HepG2 (cell line): ENCODE results near the gene ARID3C. TPM values are rescaled to one million over a fixed set of nuclear protein-coding genes. Genes with fewer than 3 reads are reported as not detected.

Source experiments
- ATAC-seq: fragments of 200-7000 bp; cut with Tn5 transposase; 3 replicates; pipeline ENCODE4 v1.9.1; 2020; ENCODE audit warnings: mild to moderate bottlenecking, moderate library complexity
- BruUV-seq: library from RNA; stranded (reverse); fragments of 400-500 nt; replicated peaks from 2 replicates; lab custom pipeline; 2021; lab: Mats Ljungman, UMichigan
- CTCF ChIA-PET: fragments of 300-600 bp; formaldehyde crosslinking; extraction: SDS; loops from one replicate; lab custom pipeline; 2021; ENCODE audit warnings: low total read pairs, inconsistent platforms, low intra/inter-chr PET ratio; lab: Yijun Ruan, JAX
- POLR2A ChIA-PET: fragments of 350-600 bp; sonication (Branson Sonifier 250); formaldehyde crosslinking; loops from one replicate; lab custom pipeline; 2020; ENCODE audit warnings: antibody characterized with exemption, inconsistent platforms; lab: Yijun Ruan, JAX
- DNase-seq: peaks from one replicate; pipeline ENCODE4 v3.0.0-alpha.2; 2015; ENCODE audit warnings: low spot score
- FAIRE-seq: peaks from 3 replicates; lab custom pipeline; 2011; peaks lifted over from hg19 to GRCh38; lab: Jason Lieb, UNC
- H2AFZ ChIP-seq: one replicate; pipeline ENCODE4 v1.6.1; 2011; ENCODE audit warnings: low read length, inconsistent platforms
- H3K27ac ChIP-seq: fragments of 300-600 bp; 3 replicates; pipeline ENCODE4 v1.8.0; 2011; ENCODE audit warnings: mixed run types, mild to moderate bottlenecking, mixed read lengths, low read length, inconsistent platforms; ENCODE audit not compliant: insufficient read depth; ENCODE audit errors: extremely low read length
- H3K27me3 ChIP-seq, 2 experiments: fragments of 200-600 bp in 1 of 2; 2 replicates in 1 of 2; 3 replicates in 1 of 2; pipeline versions ENCODE4 v1.6.0 to v1.8.0; 2011; ENCODE audit warnings: low read length in 2 of 2, mild to moderate bottlenecking in 2 of 2, moderate library complexity in 2 of 2, inconsistent platforms in 1 of 2; ENCODE audit not compliant: insufficient read depth in 2 of 2, control insufficient read depth in 1 of 2
- H3K36me3 ChIP-seq, 2 experiments: fragments of 200-600 bp in 1 of 2; replicated peaks in 1 of 2; 2 replicates in 1 of 2; 3 replicates in 1 of 2; pipeline versions ENCODE4 v1.5.1 to v1.8.0; 2011; ENCODE audit warnings: low read length in 2 of 2, inconsistent platforms in 1 of 2; ENCODE audit not compliant: insufficient read depth in 2 of 2, control insufficient read depth in 1 of 2
- H3K4me1 ChIP-seq: 2 replicates; pipeline ENCODE4 v1.5.1; 2012; ENCODE audit warnings: low read length, inconsistent platforms; ENCODE audit not compliant: insufficient read depth
- H3K4me2 ChIP-seq: 2 replicates; pipeline ENCODE4 v1.6.0; 2011; ENCODE audit warnings: low read depth, low read length, inconsistent platforms
- H3K4me3 ChIP-seq, 3 experiments: fragments of 200-600 bp in 1 of 3; sonication (generic), shearing (Covaris generic) in 1 of 3; replicated peaks in 1 of 3; 2 replicates each; pipeline ENCODE4 v1.5.1; 2011 to 2016; ENCODE audit warnings: low read length in 3 of 3, inconsistent platforms in 2 of 3, low read depth in 2 of 3, mild to moderate bottlenecking in 2 of 3, control low read depth in 1 of 3, mixed read lengths in 1 of 3; ENCODE audit not compliant: insufficient read depth in 1 of 3
- H3K79me2 ChIP-seq: one replicate; pipeline ENCODE4 v1.6.1; 2011; ENCODE audit warnings: low read length, inconsistent platforms; ENCODE audit not compliant: insufficient read depth
- H3K9ac ChIP-seq: 2 replicates; pipeline ENCODE4 v1.6.0; 2011; ENCODE audit warnings: mild to moderate bottlenecking, low read depth, low read length, inconsistent platforms; ENCODE audit not compliant: insufficient read depth
- H3K9me3 ChIP-seq: 2 replicates; pipeline ENCODE4 v1.5.1; 2012; ENCODE audit warnings: mild to moderate bottlenecking, low read length
- H4K20me1 ChIP-seq: 2 replicates; pipeline ENCODE4 v1.6.0; 2011; ENCODE audit warnings: inconsistent platforms, mild to moderate bottlenecking, low read length, moderate library complexity; ENCODE audit not compliant: insufficient read depth
- ASH2L ChIP-seq: fragments of 300-600, 200-600 bp; sonication (generic); IDR thresholded peaks from 2 replicates; pipeline ENCODE4 v1.7.0; 2017; ENCODE audit warnings: low read depth, mild to moderate bottlenecking, moderate library complexity, mixed read lengths, low read length; ENCODE audit not compliant: insufficient read length
- RAD21 ChIP-seq: fragments of 450-650 bp; formaldehyde crosslinking; IDR thresholded peaks from 2 replicates; pipeline ENCODE4 v1.5.0; 2020; ENCODE audit warnings: mild to moderate bottlenecking
- SAP130 ChIP-seq: IDR thresholded peaks from 2 replicates; pipeline ENCODE4 v1.6.1; 2016; ENCODE audit warnings: low read depth
- STAG1 ChIP-seq: sonication (generic); formaldehyde crosslinking; IDR thresholded peaks from 2 replicates; pipeline ENCODE4 v1.4.0; 2020; ENCODE audit warnings: missing genetic modification reagents
- TEAD3 ChIP-seq: optimal IDR thresholded peaks from 2 replicates; pipeline ENCODE3; 2016; ENCODE audit warnings: borderline replicate concordance
- YEATS2 ChIP-seq: sonication (generic); formaldehyde crosslinking; IDR thresholded peaks from 2 replicates; pipeline ENCODE4 v1.4.0; 2020; ENCODE audit warnings: missing genetic modification reagents, borderline replicate concordance
- ZFX ChIP-seq: sonication (generic); formaldehyde crosslinking; IDR thresholded peaks from 2 replicates; pipeline ENCODE4 v1.4.0; 2020; ENCODE audit warnings: mild to moderate bottlenecking, low read depth, missing genetic modification reagents, moderate library complexity
- ZFYVE20 ChIP-seq: sonication (generic); formaldehyde crosslinking; IDR thresholded peaks from 2 replicates; pipeline ENCODE4 v1.8.0; 2023; ENCODE audit warnings: low read depth, mild to moderate bottlenecking, moderate library complexity, missing genetic modification reagents, borderline replicate concordance
- ZNF121 ChIP-seq: sonication (generic); formaldehyde crosslinking; IDR thresholded peaks from 2 replicates; pipeline ENCODE4 v1.5.0; 2020; ENCODE audit warnings: mild to moderate bottlenecking, missing genetic modification reagents
- ZNF747 ChIP-seq: sonication (generic); formaldehyde crosslinking; IDR thresholded peaks from 2 replicates; pipeline ENCODE4 v1.8.1; 2023; ENCODE audit warnings: missing genetic modification reagents, mild to moderate bottlenecking, borderline replicate concordance
- WGBS: methylation state at CpG from one replicate; pipeline ENCODE4 v1.1.6; 2017; ENCODE audit warnings: low lambda C conversion rate; 5-methylcytosine and 5-hydroxymethylcytosine counted together
- in situ Hi-C: cut with HindIII; loops from 2 replicates; pipeline ENCODE4 v1.10.0; 2017; ENCODE audit warnings: low pct_unique_long_range_greater_than_20kb; ENCODE audit not compliant: extremely low pct_ligation_motif_present
- intact Hi-C: fragments of 100-400 bp; cut with micrococcal nuclease; formaldehyde crosslinking; loops from one replicate; pipeline ENCODE4 v1.10.0; 2022; ENCODE audit not compliant: unreplicated experiment
- polyA plus RNA-seq, 8 experiments: library from polyadenylated mRNA; depleted of rRNA in 3 of 8; stranded (reverse) in 7 of 8; unstranded in 1 of 8; fragments of >200 nt; fragmentation: Illumina TruSeq in 4 of 8; extraction: Trizol in 4 of 8; gene quantifications; 2 replicates each; pipeline versions ENCODE4 v1.2.1 to v1.2.3, GENCODE V29; 2011 to 2016; ENCODE audit warnings: low read depth in 4 of 8, missing spikeins in 1 of 8, mixed read lengths in 1 of 8; ENCODE audit not compliant: insufficient read depth in 1 of 8
- total RNA-seq, 5 experiments: library from RNA; depleted of rRNA; stranded (reverse); fragments of >200 nt; fragmentation: Illumina TruSeq; extraction: Trizol; gene quantifications; 2 replicates each; pipeline ENCODE4 v1.2.3, GENCODE V29; 2016; ENCODE audit warnings: low read depth in 1 of 5
- TF ChIP-seq, protein P1 (sequence below): sonication (generic); formaldehyde crosslinking; IDR thresholded peaks from 2 replicates; pipeline ENCODE4 v1.4.0; 2020; ENCODE audit warnings: missing genetic modification reagents, borderline replicate concordance
- TF ChIP-seq, protein P2 (sequence below): sonication (generic); formaldehyde crosslinking; IDR thresholded peaks from 2 replicates; pipeline ENCODE4 v1.8.0; 2022; ENCODE audit warnings: missing genetic modification reagents, low read depth, mild to moderate bottlenecking, borderline replicate concordance
- TF ChIP-seq, protein P3 (sequence below): sonication (generic); formaldehyde crosslinking; IDR thresholded peaks from 2 replicates; pipeline ENCODE4 v1.5.0; 2020; ENCODE audit warnings: missing genetic modification reagents, mild to moderate bottlenecking, borderline replicate concordance
- TF ChIP-seq, protein P4 (sequence below): IDR thresholded peaks from 2 replicates; pipeline ENCODE4 v1.6.1; 2016; ENCODE audit warnings: mild to moderate bottlenecking
- TF ChIP-seq, protein P5 (sequence below): sonication (generic); formaldehyde crosslinking; IDR thresholded peaks from 2 replicates; pipeline ENCODE4 v1.8.1; 2023; ENCODE audit warnings: mild to moderate bottlenecking, moderate library complexity, missing genetic modification reagents
- TF ChIP-seq, protein P6 (sequence below): IDR thresholded peaks from 2 replicates; pipeline ENCODE4 v1.6.1; 2016; ENCODE audit warnings: low read depth, control low read depth

The ARID3C gene
- total and polyA plus RNA-seq, 2 of the 13 experiments (the other 11 are each of a cell fraction or from before 2014, with no cell fraction given), result not detected

DNA sequence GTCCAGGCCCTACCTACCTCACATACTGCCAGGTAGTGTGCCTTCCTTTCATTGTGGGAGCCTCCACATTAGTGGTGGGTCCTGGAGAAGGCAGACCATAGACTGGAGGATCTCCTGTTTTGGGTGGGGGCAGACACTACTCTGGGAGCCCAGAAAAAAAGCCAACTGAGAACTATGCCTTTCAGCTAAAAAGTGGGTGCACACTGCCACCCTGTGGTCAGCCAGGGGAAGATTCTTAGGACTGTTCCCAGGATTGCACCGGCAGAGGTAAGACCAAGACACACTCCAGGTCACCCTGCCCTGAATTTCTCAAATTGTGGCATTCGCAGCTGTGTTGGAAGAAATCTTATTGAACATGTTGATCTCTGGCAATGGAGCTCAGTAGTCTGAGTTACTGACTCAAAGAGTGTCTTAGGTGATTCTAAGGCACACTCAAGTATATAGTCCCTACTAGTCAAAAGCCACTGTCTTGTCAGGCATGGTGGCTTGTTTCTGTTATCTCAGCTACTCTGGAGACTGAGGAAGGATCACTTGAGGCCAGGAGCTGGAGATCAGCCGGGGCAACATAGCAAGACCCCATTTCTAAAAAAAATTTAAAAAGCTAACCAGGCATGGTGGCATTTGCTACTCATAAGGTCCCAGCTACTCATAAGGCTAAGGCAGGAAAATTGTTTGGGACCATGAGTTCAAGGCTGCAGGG is 5.1 kb upstream of the ARID3C start:
- DNase-seq (peak; percentile 56), FAIRE-seq (peak; percentile 93), ATAC-seq (peak; percentile 27)
- Histone ChIP-seq H3K9ac (no peak overlapping the region), H3K27me3 (no peaks in the 10 kb centered on the region; a peak in 1 of 5 replicates), H3K9me3 (no peaks in the 10 kb centered on the region), H4K20me1 (no peaks in the 10 kb centered on the region), H2AFZ (no peak overlapping the region), H3K4me1 (peaks cover 62% of the 10 kb centered on the region), H3K4me3 (no peak overlapping the region), H3K36me3 (peaks cover 3 to 4% of the 10 kb centered on the region in 2 experiments; a peak in 3 of 5 replicates), H3K4me2 (no peak overlapping the region), H3K27ac (no peak overlapping the region), H3K79me2 (peaks cover 14% of the 10 kb centered on the region)
- BruUV-seq, result no TSS peak
- intact Hi-C loops (loop anchor here (1.0 kb wide), 1 partner anchor 22 kb away; the partner anchor contains the start of gene RPP25L), in situ Hi-C loops (no loop called here)
- ChIA-PET CTCF (interaction anchor here (0.5 to 4.5 kb wide), 8 partner anchors 13 to 901 kb away, joined by 3 to 54 read pairs (median 7); partner anchors contain the start of genes GALT and RPP25L), POLR2A (interaction anchor here (0.7 to 6.9 kb wide), 6 partner anchors 9 to 27 kb away, joined by 3 to 100 read pairs (median 4); partner anchors contain the start of genes DCTN3, GALT, IL11RA and RPP25L)
- 44% methylated on average over 2 of the region's 3 CpGs for WGBS
- TF ChIP-seq, protein P1, sequence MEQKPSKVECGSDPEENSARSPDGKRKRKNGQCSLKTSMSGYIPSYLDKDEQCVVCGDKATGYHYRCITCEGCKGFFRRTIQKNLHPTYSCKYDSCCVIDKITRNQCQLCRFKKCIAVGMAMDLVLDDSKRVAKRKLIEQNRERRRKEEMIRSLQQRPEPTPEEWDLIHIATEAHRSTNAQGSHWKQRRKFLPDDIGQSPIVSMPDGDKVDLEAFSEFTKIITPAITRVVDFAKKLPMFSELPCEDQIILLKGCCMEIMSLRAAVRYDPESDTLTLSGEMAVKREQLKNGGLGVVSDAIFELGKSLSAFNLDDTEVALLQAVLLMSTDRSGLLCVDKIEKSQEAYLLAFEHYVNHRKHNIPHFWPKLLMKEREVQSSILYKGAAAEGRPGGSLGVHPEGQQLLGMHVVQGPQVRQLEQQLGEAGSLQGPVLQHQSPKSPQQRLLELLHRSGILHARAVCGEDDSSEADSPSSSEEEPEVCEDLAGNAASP, result peak; percentile 49; the same call in 1 of the 2 replicates
- peak; percentile 56 for TF ChIP-seq TEAD3 (CRISPR knock-in tag)
- TF ChIP-seq ZFYVE20 (CRISPR knock-in tag), result no peak
- TF ChIP-seq, protein P2, sequence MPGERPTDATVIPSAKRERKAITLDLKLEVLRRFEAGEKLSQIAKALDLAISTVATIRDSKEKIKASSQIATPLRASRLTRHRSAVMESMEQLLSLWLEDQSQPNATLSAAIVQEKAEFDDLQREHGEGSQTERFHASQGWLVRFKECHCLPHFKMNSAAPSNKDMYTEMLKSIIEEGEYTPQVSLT (CRISPR knock-in tag), result no peak
- TF ChIP-seq ZNF747 (CRISPR knock-in tag), result no peak
- TF ChIP-seq, protein P3, sequence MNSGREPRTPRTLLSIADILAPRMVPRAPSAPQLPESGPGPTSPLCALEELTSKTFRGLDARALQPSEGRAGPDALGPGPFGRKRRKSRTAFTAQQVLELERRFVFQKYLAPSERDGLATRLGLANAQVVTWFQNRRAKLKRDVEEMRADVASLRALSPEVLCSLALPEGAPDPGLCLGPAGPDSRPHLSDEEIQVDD (CRISPR knock-in tag), result no peak
- peak; percentile 89 for TF ChIP-seq ZNF121 (CRISPR knock-in tag)
- peak; percentile 27; the same call in 1 of the 2 replicates for TF ChIP-seq YEATS2 (CRISPR knock-in tag)
- 0 out of 2 replicates have a peak, but pooled peaks have one; percentile 34 for TF ChIP-seq ZFX (CRISPR knock-in tag)
- TF ChIP-seq, protein P4, sequence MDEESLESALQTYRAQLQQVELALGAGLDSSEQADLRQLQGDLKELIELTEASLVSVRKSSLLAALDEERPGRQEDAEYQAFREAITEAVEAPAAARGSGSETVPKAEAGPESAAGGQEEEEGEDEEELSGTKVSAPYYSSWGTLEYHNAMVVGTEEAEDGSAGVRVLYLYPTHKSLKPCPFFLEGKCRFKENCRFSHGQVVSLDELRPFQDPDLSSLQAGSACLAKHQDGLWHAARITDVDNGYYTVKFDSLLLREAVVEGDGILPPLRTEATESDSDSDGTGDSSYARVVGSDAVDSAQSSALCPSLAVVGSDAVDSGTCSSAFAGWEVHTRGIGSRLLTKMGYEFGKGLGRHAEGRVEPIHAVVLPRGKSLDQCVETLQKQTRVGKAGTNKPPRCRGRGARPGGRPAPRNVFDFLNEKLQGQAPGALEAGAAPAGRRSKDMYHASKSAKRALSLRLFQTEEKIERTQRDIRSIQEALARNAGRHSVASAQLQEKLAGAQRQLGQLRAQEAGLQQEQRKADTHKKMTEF, result peak; percentile 23; the same call in 1 of the 2 replicates
- TF ChIP-seq SAP130 (CRISPR knock-in tag), result 0 out of 2 replicates have a peak, but pooled peaks have one; percentile 32
- TF ChIP-seq, protein P5, sequence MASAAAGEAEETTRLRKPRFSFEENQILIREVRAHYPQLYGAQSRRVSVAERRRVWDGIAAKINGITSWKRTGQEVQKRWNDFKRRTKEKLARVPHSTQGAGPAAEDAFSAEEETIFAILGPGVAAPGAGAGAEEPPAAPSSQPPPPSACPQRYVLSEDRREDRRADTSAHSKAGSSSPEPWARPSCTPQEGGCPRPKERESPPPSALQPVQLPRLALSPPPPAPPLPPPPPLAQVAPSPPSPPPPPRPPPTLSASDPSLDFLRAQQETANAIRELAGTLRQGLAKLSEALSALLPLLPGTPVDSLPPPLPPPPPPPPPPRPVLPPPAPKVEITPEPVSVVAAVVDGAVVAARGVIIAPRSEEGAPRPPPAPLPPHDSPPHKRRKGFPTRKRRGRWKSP, result 0 out of 2 replicates have a peak, but pooled peaks have one; percentile 32
- TF ChIP-seq, protein P6, sequence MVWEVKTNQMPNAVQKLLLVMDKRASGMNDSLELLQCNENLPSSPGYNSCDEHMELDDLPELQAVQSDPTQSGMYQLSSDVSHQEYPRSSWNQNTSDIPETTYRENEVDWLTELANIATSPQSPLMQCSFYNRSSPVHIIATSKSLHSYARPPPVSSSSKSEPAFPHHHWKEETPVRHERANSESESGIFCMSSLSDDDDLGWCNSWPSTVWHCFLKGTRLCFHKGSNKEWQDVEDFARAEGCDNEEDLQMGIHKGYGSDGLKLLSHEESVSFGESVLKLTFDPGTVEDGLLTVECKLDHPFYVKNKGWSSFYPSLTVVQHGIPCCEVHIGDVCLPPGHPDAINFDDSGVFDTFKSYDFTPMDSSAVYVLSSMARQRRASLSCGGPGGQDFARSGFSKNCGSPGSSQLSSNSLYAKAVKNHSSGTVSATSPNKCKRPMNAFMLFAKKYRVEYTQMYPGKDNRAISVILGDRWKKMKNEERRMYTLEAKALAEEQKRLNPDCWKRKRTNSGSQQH, result no peak
- no peak for TF ChIP-seq ASH2L
- TF ChIP-seq RAD21 (CRISPR knock-in tag), result peak; percentile 75
- TF ChIP-seq STAG1 (CRISPR knock-in tag), result peak; percentile 78
